HK-2 (cell line): Measurements from ENCODE around the gene GALE.
"Not testable (repeated sequence)": the region's sequence is repeated elsewhere in the genome, so short reads cannot be mapped to it uniquely, and the experiment has no call there.

Source experiments
- DNase-seq: peaks from one replicate; pipeline ENCODE4 v3.0.0-alpha.2; 2018; ENCODE audit not compliant: unreplicated experiment

The GALE gene

DNA sequence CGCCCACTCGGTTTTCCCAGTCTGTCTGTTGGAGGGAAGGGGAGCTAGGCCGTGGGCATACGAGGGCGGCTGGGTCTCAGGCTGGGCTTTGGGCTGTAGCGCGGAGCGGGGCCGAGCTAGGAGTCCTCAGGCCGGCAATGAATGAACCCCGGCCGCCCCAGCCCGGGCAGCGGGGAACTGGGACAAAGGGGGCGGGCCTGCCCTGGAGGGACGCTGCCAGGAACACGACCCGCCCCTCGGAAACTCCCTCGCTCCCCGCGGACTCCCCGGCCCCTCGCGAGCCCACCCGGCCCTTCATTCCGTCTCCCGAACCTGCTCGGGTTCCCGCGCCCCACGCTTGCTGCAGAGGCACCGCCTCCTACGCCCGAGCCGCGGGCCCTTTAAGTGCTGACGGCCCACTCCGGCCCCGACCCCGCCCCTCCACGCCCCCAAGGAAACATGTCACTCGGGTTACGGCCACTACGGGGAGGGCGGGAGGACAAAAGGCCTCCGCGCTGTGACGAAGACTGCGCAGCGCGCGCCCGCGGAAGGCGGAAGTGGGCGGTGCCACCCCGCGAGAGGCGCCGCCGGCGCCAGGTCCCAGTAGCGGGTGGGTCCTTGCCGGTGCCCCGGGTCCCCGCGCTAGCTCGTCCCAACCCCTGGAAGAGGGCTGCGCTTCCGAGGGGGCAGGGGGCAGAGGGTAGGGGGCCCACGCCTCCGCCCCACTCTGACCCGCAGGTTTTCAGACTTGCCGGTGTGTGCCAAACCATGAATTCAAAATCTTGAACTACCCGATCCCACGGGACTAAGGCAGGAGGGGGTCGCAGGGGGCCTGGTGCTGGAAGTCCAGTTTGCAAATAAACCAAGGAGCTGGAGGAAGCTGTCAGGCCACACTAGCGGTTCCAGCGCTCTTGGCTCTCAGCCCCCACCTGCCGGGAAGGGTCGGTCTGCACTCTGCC is at the start of gene GALE:
Gene GALE, minus strand, starts transcription at position 355 of the 938 bp plus-strand sequence. CDS start 1,747 bp downstream, outside the sequence.
- peak; percentile 98 for DNase-seq

DNA sequence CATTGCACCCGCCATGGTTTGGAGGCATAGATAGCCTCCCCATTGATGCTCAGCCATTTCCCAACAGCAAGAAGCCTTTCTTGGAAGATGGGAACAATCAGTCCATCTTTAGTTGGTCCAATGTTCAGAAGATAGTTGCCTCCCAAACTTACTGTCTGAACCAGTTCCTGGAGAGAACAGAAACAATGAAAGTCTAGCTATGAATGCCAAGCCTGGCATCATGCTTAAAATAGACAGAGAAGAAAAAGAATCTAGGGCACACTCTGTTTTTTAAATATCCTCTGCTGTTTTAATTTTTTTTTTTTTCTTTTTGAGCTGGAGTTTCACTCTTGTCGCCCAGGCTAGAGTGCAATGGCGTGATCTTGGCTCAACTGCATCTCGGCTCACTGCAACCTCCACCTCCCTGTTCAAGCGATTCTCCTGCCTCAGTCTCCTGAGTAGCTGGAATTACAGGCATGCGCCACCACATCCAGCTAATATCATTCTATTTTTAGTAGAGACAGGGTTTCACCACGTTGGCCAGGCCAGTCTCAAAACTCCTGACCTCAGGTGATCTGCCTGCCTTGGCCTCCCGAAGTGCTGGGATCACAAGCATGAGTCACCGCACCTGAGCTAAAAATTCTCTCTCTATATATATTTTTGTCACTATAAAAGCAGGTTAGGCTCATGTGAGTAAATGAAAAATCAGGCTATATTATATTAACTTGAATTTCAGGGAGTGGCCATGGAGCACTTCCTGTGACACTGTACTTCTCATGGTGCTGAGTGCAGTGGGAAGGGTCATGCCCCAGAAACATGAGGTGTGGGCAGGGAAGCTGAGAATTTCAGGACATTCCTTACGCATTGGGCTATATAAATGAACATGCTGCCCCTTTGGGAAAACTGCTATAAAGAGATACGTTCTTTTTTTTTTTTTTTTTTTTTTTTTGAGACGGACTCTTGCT is 48.4 kb upstream of the GALE start:
- no peak for DNase-seq

DNA sequence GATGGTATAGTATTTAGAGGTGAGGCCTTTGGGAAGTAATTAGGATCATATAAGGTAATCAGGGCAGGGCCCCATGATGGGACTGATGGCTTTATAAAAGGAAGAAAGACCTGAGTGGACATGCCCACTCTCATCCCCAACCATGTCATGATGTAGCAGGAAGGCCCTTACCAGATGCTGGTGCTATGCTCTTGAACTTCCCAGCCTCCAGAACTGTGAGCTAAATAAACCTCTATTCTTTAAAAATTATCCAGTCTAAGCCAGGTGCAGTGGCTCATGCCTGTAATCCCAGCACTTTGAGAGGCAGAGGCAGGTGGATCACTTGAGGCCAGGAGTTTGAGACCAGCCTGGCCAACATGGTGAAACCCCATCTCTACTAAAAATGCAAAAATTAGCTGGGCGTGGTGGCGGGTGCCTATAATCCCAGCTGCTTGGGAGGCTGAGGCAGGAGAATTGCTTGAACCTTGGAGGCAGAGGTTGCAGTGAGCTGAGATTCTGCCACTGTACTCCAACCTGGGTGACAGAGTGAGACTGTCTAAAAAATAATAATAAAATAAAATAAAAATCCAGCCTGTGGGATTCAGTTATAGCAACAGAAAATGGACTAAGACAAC is 47.0 kb upstream of the GALE start:
- DNase-seq: not testable (repeated sequence)

- no peak for DNase-seq
Observed at GRCh38 chr1:23845163-23845562, 44.6 kb upstream of the GALE start.

DNA sequence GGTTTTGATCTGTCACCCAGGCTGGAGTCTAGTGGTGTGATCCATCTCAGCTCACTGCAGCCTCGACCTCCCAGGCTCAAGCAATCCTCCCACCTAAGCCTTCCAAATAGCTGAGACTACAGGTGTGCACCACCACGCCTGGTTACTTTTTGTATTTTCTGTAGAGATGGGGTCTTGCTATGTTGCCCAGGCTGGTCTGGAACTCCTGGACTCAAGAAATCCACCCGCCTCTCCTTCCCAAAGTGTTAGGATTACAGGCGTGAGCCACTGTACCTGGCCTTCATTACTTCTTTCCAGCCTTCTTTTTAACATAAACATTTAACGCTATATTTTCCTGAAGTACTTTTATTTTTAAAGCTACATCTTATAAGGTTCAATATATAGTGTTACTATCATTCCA is 43.1 kb upstream of the GALE start:
- DNase-seq: no peak

GRCh38 chr1:23838401-23838866 is 37.9 kb upstream of the GALE start:
- peak; percentile 48 for DNase-seq

GRCh38 chr1:23837908-23838307 is 37.4 kb upstream of the GALE start:
- no peak for DNase-seq

DNA sequence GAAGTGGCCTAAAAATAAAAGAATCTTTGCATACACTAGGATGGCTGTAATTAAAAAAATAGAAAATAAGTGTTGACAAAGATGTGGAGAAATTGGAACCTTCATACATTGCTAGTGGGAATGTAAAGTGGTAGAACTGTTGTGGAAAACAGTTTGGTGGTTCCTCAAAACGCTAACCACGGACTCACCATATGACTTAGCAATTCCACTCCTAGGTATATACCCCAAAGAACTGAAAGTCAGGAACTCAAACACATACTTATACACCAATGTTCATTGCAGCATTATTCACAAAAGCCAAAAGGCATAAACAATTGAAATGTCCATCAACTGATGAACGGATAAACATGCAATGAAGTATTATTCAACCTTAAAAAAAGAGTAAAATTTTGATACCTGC is 35.5 kb upstream of the GALE start:
- DNase-seq: no peak

DNA sequence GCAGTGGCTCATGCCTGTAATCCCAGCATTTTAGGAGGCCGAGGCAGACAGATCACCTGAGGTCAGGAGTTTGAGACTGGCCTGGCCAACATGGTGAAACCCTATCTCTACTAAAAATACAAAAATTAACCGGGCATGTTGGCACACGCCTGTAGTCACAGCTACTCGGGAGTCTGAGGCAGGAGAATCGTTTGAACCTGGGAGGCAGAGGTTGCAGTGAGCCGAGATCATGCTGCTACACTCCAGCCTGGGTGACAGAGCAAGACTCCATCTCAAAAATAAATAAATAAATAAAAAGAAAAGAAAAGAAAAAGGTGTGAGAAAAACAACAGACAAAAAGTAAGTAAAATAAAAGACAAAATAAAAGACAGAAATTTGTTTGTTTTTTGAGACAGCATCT is 33.6 kb upstream of the GALE start:
- not testable (repeated sequence) for DNase-seq

GRCh38 chr1:23827717-23828116 is 27.2 kb upstream of the GALE start:
- no peak for DNase-seq

- DNase-seq: not testable (repeated sequence)
Observed at GRCh38 chr1:23826590-23826989, 26.0 kb upstream of the GALE start.

GRCh38 chr1:23825762-23826522 is 25.4 kb upstream of the GALE start:
- DNase-seq: no peak

- DNase-seq: peak; percentile 90
Observed at GRCh38 chr1:23825076-23825761, 24.7 kb upstream of the GALE start, which contains the start of gene HMGCL. Gene HMGCL, minus strand, starts transcription at chr1:23825429. Its CDS starts 14 bp downstream, at chr1:23825415.

- DNase-seq: no peak
Observed at GRCh38 chr1:23824711-23825075, 24.1 kb upstream of the GALE start.

DNA sequence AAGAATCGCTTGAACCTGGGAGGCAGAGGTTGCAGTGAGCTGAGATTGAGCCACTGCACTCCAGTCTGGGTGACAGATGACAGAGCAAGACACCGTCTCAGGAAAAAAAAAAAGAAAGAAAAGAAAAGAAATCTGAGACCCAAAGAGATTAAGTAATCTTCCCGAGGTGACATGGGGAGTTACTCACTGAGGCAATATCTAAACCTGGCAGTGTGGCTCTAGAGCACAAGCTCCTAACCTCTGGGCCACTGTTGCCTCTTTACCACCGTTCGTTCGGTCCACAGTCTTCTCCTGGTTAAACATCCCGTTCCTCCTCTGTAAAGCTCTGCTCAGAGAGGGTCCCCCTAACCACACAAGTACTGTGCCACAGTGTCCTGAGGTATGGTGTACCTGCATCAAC is 23.2 kb upstream of the GALE start:
- DNase-seq: no peak

GRCh38 chr1:23817633-23818032 is 17.1 kb upstream of the GALE start:
- DNase-seq: no peak

DNA sequence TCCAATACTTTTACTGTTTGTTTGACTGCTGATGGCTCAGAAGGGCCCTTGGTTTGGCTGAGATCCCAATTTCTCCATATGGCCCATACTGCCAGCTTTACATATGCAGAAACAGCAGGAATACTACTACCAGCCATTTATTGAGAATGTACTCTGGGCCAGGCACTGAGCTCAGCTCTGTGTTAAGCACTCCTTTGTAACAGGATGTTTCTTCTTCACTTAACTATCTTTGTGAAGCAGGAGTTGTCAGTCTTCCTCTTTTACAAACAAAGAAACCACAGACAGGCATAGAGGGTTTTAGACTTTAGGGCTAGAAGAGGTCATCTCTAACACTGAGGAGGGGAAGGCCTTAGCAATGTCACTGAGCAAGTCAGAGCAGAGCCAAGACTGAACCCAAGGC is 16.4 kb upstream of the GALE start:
- no peak for DNase-seq

GRCh38 chr1:23816361-23816760 is 15.8 kb upstream of the GALE start:
- no peak for DNase-seq

- no peak for DNase-seq
Observed at GRCh38 chr1:23814016-23814415, 13.5 kb upstream of the GALE start.

- no peak for DNase-seq
Observed at GRCh38 chr1:23810818-23811540, 10.4 kb upstream of the GALE start.
